Transverse colon (tissue), 4 donors: Measurements from ENCODE around the gene NDUFS6.

Experiments used
- CTCF ChIP-seq, 5 experiments: fragments of 200-600 bp in 3 of 5; fragments of 450-650 bp in 2 of 5; sonication (generic) in 3 of 5; IDR thresholded peaks; 1 replicate in 2 of 5; 2 replicates in 3 of 5; pipeline ENCODE4 v1.5.1; 2016 to 2017; ENCODE audit warnings: antibody characterized with exemption in 5 of 5, inconsistent platforms in 3 of 5, mild to moderate bottlenecking in 2 of 5, moderate library complexity in 1 of 5
- POLR2A ChIP-seq: fragments of 450-650 bp; IDR thresholded peaks from one replicate; pipeline ENCODE4 v1.6.1; 2016; ENCODE audit warnings: antibody characterized with exemption, mild to moderate bottlenecking, moderate library complexity
- POLR2AphosphoS5 ChIP-seq, 3 donors: sonication (generic); formaldehyde crosslinking; IDR thresholded peaks; one replicate each; pipeline ENCODE4 v1.6.1; 2016; ENCODE audit warnings: antibody characterized with exemption in 3 of 3

GRCh38 chr5:1819458-1819857, 18.3 kb downstream of the NDUFS6 start:
- TF ChIP-seq POLR2A, result no peak
- TF ChIP-seq CTCF (IDR thresholded peaks at IDR 0.05), result no peak
- TF ChIP-seq POLR2AphosphoS5 (IDR thresholded peaks at IDR 0.05), result no peak
